GM23338 (cell line): ENCODE measurements around the gene CFAP97. TPM values are rescaled to one million over a fixed set of nuclear protein-coding genes. Genes with fewer than 3 reads are reported as not detected.

Source experiments
- ATAC-seq: fragments of 200-7000 bp; cut with Tn5 transposase; 3 replicates; pipeline ENCODE4 v1.9.1; 2020
- DNase-seq: peaks from one replicate; pipeline ENCODE4 v3.0.0-alpha.2; 2015; ENCODE audit warnings: low spot score
- H2AFZ ChIP-seq: fragments of 200-600 bp; sonication (generic); 2 replicates; pipeline ENCODE4 v1.8.0; 2016; ENCODE audit warnings: antibody characterized with exemption, mild to moderate bottlenecking, moderate library complexity
- H3F3A ChIP-seq: fragments of 200-600 bp; sonication (generic); replicated peaks from 2 replicates; pipeline ENCODE4 v1.8.0; 2017; ENCODE audit warnings: antibody characterized with exemption, mixed run types, low read depth
- H3K27ac ChIP-seq: fragments of 200-600 bp; sonication (generic); 2 replicates; pipeline ENCODE4 v1.6.1; 2016; ENCODE audit warnings: low read depth
- H3K27me3 ChIP-seq: fragments of 200-600 bp; sonication (generic); 2 replicates; pipeline ENCODE4 v1.8.0; 2016; ENCODE audit warnings: mild to moderate bottlenecking, mixed run types, moderate library complexity; ENCODE audit not compliant: insufficient read depth
- H3K36me3 ChIP-seq: fragments of 200-600 bp; sonication (generic); 2 replicates; pipeline ENCODE4 v1.8.0; 2016; ENCODE audit warnings: mild to moderate bottlenecking; ENCODE audit not compliant: insufficient read depth
- H3K4me1 ChIP-seq: fragments of 200-600 bp; sonication (generic); 2 replicates; pipeline ENCODE4 v1.8.0; 2016; ENCODE audit warnings: mild to moderate bottlenecking, moderate library complexity; ENCODE audit not compliant: insufficient read depth
- H3K4me2 ChIP-seq: fragments of 200-600 bp; sonication (generic); 2 replicates; pipeline ENCODE4 v1.7.1; 2017; ENCODE audit warnings: mixed run types
- H3K4me3 ChIP-seq: fragments of 200-600 bp; sonication (generic); 2 replicates; pipeline ENCODE4 v1.6.1; 2016; ENCODE audit warnings: mixed run types
- H3K79me2 ChIP-seq: fragments of 200-600 bp; sonication (generic); replicated peaks from 2 replicates; pipeline ENCODE4 v1.8.0; 2017; ENCODE audit warnings: mild to moderate bottlenecking; ENCODE audit not compliant: insufficient read depth
- H3K9me2 ChIP-seq: fragments of 200-600 bp; sonication (generic); 2 replicates; pipeline ENCODE4 v1.8.0; 2017; ENCODE audit not compliant: insufficient read depth
- H4K20me1 ChIP-seq: fragments of 200-600 bp; sonication (generic); replicated peaks from 2 replicates; pipeline ENCODE4 v1.8.0; 2017; ENCODE audit warnings: mild to moderate bottlenecking; ENCODE audit not compliant: insufficient read depth
- H3K27ac Mint-ChIP-seq: 2 replicates; pipeline ENCODE4 v1.8.0; 2020; ENCODE audit warnings: inconsistent platforms, mild to moderate bottlenecking, moderate library complexity, mixed read lengths
- H3K27me3 Mint-ChIP-seq: 3 replicates; pipeline ENCODE4 v1.8.0; 2022; ENCODE audit warnings: low read depth, mild to moderate bottlenecking, moderate library complexity, mixed read lengths, inconsistent platforms; ENCODE audit not compliant: insufficient read depth, poor library complexity
- H3K36me3 Mint-ChIP-seq: 3 replicates; pipeline ENCODE4 v1.8.0; 2021; ENCODE audit warnings: low read depth, mild to moderate bottlenecking, inconsistent platforms, moderate library complexity, mixed read lengths
- H3K4me1 Mint-ChIP-seq: 3 replicates; pipeline ENCODE4 v1.8.0; 2020; ENCODE audit warnings: mild to moderate bottlenecking, inconsistent platforms, mixed read lengths
- H3K4me3 Mint-ChIP-seq: 3 replicates; pipeline ENCODE4 v1.8.0; 2021; ENCODE audit warnings: moderate library complexity, mild to moderate bottlenecking, inconsistent platforms, mixed read lengths
- H3K9me3 Mint-ChIP-seq: 3 replicates; pipeline ENCODE4 v1.8.0; 2020; ENCODE audit warnings: moderate library complexity, mild to moderate bottlenecking, inconsistent platforms, mixed read lengths
- CREB1 ChIP-seq: fragments of 250-450 bp; sonication (Bioruptor Pico); IDR thresholded peaks from 2 replicates; pipeline ENCODE4 v1.5.0; 2020; ENCODE audit warnings: low read depth, mild to moderate bottlenecking, moderate library complexity
- ETS1 ChIP-seq: IDR thresholded peaks from 2 replicates; pipeline ENCODE4 v1.6.1; 2016; ENCODE audit warnings: antibody characterized with exemption
- EZH2 ChIP-seq: fragments of 200-600 bp; sonication (generic); IDR thresholded peaks from one replicate; pipeline ENCODE4 v1.8.0; 2017; ENCODE audit warnings: antibody characterized with exemption, mild to moderate bottlenecking, low read depth; ENCODE audit not compliant: unreplicated experiment
- EZH2phosphoT487 ChIP-seq: fragments of 200-600 bp; sonication (generic); IDR thresholded peaks from one replicate; pipeline ENCODE4 v1.8.1; 2018; ENCODE audit warnings: antibody characterized with exemption; ENCODE audit not compliant: unreplicated experiment
- JUNB ChIP-seq: IDR thresholded peaks from one replicate; pipeline ENCODE4 v1.6.1; 2016; ENCODE audit warnings: antibody characterized with exemption; ENCODE audit not compliant: unreplicated experiment
- NANOG ChIP-seq: IDR thresholded peaks from 2 replicates; pipeline ENCODE4 v1.6.1; 2016; ENCODE audit warnings: antibody characterized with exemption, borderline replicate concordance
- POLR2AphosphoS5 ChIP-seq: IDR thresholded peaks from 2 replicates; pipeline ENCODE4 v1.6.1; 2016; ENCODE audit warnings: antibody characterized with exemption, low read depth
- REST ChIP-seq: IDR thresholded peaks from one replicate; pipeline ENCODE4 v1.6.1; 2018; ENCODE audit warnings: antibody characterized with exemption; ENCODE audit not compliant: unreplicated experiment
- STAT1 ChIP-seq: IDR thresholded peaks from one replicate; pipeline ENCODE4 v1.6.1; 2016; ENCODE audit warnings: antibody characterized with exemption; ENCODE audit not compliant: unreplicated experiment
- ZNF114 ChIP-seq: fragments of 250-450 bp; sonication (Bioruptor Pico); IDR thresholded peaks from 2 replicates; pipeline ENCODE4 v1.5.0; 2020; ENCODE audit warnings: mild to moderate bottlenecking, moderate library complexity
- ZNF331 ChIP-seq: fragments of 250-450 bp; sonication (Bioruptor Pico); IDR thresholded peaks from 2 replicates; pipeline ENCODE4 v1.5.0; 2020; ENCODE audit warnings: low read depth, mild to moderate bottlenecking, moderate library complexity
- polyA plus RNA-seq: library from polyadenylated mRNA; unstranded; fragments of >200 nt; fragmentation: Nextera tagmentation; extraction: Ambion mirVana; gene quantifications from 2 replicates; pipeline ENCODE4 v1.2.1, GENCODE V29; 2016
- total RNA-seq: library from RNA; depleted of rRNA; stranded (reverse); fragments of >200 nt; shearing (Covaris generic); gene quantifications from 2 replicates; pipeline ENCODE4 v1.2.3, GENCODE V29; 2014
- TF ChIP-seq, protein P1 (sequence below): fragments of 250-450 bp; sonication (Bioruptor Pico); IDR thresholded peaks from 2 replicates; pipeline ENCODE4 v1.5.0; 2020; ENCODE audit warnings: mild to moderate bottlenecking, moderate library complexity
- TF ChIP-seq, protein P2 (sequence below), 2 experiments: fragments of 200-600 bp in 1 of 2; sonication (generic) in 1 of 2; conservative IDR thresholded peaks; 2 replicates each; pipeline versions ENCODE4 v1.5.1 to v1.6.1; 2016 to 2017; ENCODE audit warnings: antibody characterized with exemption in 2 of 2, low read depth in 2 of 2, mild to moderate bottlenecking in 2 of 2, moderate library complexity in 1 of 2

The CFAP97 gene
- total and polyA plus RNA-seq, 2 experiments from 2014 or later = 37.7 to 73.3 TPM

GRCh38 chr4:185249105-185249504, 45.3 kb upstream of the CFAP97 start (continued):
- TF ChIP-seq, protein P1, sequence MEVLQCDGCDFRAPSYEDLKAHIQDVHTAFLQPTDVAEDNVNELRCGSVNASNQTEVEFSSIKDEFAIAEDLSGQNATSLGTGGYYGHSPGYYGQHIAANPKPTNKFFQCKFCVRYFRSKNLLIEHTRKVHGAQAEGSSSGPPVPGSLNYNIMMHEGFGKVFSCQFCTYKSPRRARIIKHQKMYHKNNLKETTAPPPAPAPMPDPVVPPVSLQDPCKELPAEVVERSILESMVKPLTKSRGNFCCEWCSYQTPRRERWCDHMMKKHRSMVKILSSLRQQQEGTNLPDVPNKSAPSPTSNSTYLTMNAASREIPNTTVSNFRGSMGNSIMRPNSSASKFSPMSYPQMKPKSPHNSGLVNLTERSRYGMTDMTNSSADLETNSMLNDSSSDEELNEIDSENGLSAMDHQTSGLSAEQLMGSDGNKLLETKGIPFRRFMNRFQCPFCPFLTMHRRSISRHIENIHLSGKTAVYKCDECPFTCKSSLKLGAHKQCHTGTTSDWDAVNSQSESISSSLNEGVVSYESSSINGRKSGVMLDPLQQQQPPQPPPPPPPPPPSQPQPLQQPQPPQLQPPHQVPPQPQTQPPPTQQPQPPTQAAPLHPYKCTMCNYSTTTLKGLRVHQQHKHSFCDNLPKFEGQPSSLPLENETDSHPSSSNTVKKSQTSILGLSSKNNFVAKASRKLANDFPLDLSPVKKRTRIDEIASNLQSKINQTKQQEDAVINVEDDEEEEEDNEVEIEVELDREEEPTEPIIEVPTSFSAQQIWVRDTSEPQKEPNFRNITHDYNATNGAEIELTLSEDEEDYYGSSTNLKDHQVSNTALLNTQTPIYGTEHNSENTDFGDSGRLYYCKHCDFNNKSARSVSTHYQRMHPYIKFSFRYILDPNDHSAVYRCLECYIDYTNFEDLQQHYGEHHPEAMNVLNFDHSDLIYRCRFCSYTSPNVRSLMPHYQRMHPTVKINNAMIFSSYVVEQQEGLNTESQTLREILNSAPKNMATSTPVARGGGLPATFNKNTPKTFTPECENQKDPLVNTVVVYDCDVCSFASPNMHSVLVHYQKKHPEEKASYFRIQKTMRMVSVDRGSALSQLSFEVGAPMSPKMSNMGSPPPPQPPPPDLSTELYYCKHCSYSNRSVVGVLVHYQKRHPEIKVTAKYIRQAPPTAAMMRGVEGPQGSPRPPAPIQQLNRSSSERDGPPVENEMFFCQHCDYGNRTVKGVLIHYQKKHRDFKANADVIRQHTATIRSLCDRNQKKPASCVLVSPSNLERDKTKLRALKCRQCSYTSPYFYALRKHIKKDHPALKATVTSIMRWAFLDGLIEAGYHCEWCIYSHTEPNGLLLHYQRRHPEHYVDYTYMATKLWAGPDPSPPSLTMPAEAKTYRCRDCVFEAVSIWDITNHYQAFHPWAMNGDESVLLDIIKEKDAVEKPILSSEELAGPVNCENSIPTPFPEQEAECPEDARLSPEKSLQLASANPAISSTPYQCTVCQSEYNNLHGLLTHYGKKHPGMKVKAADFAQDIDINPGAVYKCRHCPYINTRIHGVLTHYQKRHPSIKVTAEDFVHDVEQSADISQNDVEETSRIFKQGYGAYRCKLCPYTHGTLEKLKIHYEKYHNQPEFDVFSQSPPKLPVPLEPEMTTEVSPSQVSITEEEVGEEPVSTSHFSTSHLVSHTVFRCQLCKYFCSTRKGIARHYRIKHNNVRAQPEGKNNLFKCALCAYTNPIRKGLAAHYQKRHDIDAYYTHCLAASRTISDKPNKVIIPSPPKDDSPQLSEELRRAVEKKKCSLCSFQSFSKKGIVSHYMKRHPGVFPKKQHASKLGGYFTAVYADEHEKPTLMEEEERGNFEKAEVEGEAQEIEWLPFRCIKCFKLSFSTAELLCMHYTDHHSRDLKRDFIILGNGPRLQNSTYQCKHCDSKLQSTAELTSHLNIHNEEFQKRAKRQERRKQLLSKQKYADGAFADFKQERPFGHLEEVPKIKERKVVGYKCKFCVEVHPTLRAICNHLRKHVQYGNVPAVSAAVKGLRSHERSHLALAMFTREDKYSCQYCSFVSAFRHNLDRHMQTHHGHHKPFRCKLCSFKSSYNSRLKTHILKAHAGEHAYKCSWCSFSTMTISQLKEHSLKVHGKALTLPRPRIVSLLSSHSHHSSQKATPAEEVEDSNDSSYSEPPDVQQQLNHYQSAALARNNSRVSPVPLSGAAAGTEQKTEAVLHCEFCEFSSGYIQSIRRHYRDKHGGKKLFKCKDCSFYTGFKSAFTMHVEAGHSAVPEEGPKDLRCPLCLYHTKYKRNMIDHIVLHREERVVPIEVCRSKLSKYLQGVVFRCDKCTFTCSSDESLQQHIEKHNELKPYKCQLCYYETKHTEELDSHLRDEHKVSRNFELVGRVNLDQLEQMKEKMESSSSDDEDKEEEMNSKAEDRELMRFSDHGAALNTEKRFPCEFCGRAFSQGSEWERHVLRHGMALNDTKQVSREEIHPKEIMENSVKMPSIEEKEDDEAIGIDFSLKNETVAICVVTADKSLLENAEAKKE (CRISPR knock-in tag) = no peak
- TF ChIP-seq ZNF114 (CRISPR knock-in tag) = no peak

- Mint-ChIP-seq H3K4me3 (no peak overlapping the region), H3K36me3 (peaks cover under 1% of the 10 kb centered on the region; the same call in 1 of the 3 replicates), H3K27me3 (peaks cover 3% of the 10 kb centered on the region), H3K4me1 (peaks cover 22% of the 10 kb centered on the region), H3K9me3 (no peaks in the 10 kb centered on the region), H3K27ac (no peak overlapping the region)
- no peaks in the 10 kb centered on the region for H3K27me3 ChIP-seq
- no peak overlapping the region for H3K4me2 ChIP-seq
- H3K4me1 ChIP-seq = peaks cover 19% of the 10 kb centered on the region; the same call in 1 of the 2 replicates
- H3K9me2 ChIP-seq = no peaks in the 10 kb centered on the region
- no peaks in the 10 kb centered on the region for H3F3A ChIP-seq
- no peak overlapping the region for H3K4me3 ChIP-seq
- no peak overlapping the region for H2AFZ ChIP-seq
- ATAC-seq (no peak), DNase-seq (no peak)
- no peaks in the 10 kb centered on the region for H3K36me3 ChIP-seq
- no peaks in the 10 kb centered on the region; the same call in none of the 2 replicates for H3K79me2 ChIP-seq
- H3K27ac ChIP-seq = no peak overlapping the region
- no peaks in the 10 kb centered on the region for H4K20me1 ChIP-seq
- TF ChIP-seq ZNF331 (CRISPR knock-in tag) (no peak), POLR2AphosphoS5 (no peak), JUNB (no peak), NANOG (no peak), STAT1 (no peak), ETS1 (no peak), EZH2phosphoT487 (no peak), ZNF114 (CRISPR knock-in tag) (no peak), CREB1 (no peak), EZH2 (no peak), REST (no peak)
- TF ChIP-seq, protein P2, sequence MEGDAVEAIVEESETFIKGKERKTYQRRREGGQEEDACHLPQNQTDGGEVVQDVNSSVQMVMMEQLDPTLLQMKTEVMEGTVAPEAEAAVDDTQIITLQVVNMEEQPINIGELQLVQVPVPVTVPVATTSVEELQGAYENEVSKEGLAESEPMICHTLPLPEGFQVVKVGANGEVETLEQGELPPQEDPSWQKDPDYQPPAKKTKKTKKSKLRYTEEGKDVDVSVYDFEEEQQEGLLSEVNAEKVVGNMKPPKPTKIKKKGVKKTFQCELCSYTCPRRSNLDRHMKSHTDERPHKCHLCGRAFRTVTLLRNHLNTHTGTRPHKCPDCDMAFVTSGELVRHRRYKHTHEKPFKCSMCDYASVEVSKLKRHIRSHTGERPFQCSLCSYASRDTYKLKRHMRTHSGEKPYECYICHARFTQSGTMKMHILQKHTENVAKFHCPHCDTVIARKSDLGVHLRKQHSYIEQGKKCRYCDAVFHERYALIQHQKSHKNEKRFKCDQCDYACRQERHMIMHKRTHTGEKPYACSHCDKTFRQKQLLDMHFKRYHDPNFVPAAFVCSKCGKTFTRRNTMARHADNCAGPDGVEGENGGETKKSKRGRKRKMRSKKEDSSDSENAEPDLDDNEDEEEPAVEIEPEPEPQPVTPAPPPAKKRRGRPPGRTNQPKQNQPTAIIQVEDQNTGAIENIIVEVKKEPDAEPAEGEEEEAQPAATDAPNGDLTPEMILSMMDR (conservative IDR thresholded peaks at IDR 0.05; ENCODE audit: low read depth in 2 of 2) = no peak
Measured at GRCh38 chr4:185248393-185249039, 44.7 kb upstream of the CFAP97 start.
